Thoracic aorta (tissue), 2 donors: Measurements from ENCODE around the gene SERPIND1. TPM values are rescaled to one million over a fixed set of nuclear protein-coding genes. Genes with fewer than 3 reads are reported as not detected.

Experiments
- ATAC-seq: fragments of 150-250 bp; one replicate; pipeline ENCODE4 v1.8.0; 2017; ENCODE audit warnings: low read depth; ENCODE audit not compliant: insufficient number of reproducible peaks, low FRiP score
- DNase-seq: peaks from one replicate; pipeline ENCODE4 v3.0.0-alpha.2; 2020; ENCODE audit warnings: low spot score
- H3K27ac ChIP-seq, 2 donors: fragments of 200-600 bp; sonication (generic); 1 replicate in 1 of 2; 2 replicates in 1 of 2; pipeline ENCODE4 v1.5.1; 2016; ENCODE audit warnings: mild to moderate bottlenecking in 2 of 2, moderate library complexity in 2 of 2
- H3K27me3 ChIP-seq: fragments of 200-600 bp; sonication (generic); replicated peaks from 2 replicates; pipeline ENCODE4 v1.6.0; 2016; ENCODE audit warnings: mild to moderate bottlenecking; ENCODE audit not compliant: insufficient read depth
- H3K36me3 ChIP-seq: fragments of 200-600 bp; sonication (generic); one replicate; pipeline ENCODE4 v1.5.1; 2016
- H3K4me1 ChIP-seq, 2 donors: fragments of 200-600 bp; sonication (generic); 1 replicate in 1 of 2; 2 replicates in 1 of 2; pipeline versions ENCODE4 v1.5.1 to v1.6.0; 2016; ENCODE audit warnings: low read depth in 2 of 2, mild to moderate bottlenecking in 1 of 2; ENCODE audit not compliant: control insufficient read depth in 1 of 2
- H3K4me3 ChIP-seq: fragments of 200-600 bp; sonication (generic); 2 replicates; pipeline ENCODE4 v1.5.1; 2016; ENCODE audit warnings: mild to moderate bottlenecking
- H3K9me3 ChIP-seq: fragments of 200-600 bp; sonication (generic); 2 replicates; pipeline ENCODE4 v1.5.1; 2016
- CTCF ChIP-seq: fragments of 200-600 bp; sonication (generic); IDR thresholded peaks from one replicate; pipeline ENCODE4 v1.5.1; 2019; ENCODE audit warnings: antibody characterized with exemption
- total RNA-seq, 2 donors: library from RNA; depleted of rRNA; stranded (reverse); fragments of >200 nt; gene quantifications; one replicate each; pipeline versions ENCODE4 v1.1.0 to v1.2.3, GENCODE V29; 2016

The SERPIND1 gene
- total RNA-seq, 2 donors from 2014 or later = not detected

DNA sequence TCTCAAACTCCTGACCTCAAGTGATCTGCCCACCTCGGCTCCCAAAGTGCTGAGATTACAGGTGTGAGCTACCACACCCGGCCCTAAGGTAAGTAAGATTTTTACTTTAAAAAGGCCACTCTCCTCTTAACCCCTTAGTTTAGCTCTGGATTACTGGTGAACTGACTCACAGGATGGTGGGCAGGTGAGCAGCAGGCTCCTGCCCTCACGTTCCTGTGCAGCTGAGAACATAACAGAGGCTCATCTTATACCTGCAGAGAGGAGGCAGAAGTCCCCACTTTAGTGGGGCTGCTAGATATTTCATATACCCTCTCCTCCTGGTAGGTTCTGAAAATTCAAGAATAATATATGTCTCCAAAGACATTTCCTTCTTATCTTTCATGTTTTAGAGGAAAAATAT lies 17.1 kb upstream of the SERPIND1 start:
- Histone ChIP-seq H3K9me3 (no peaks in the 10 kb centered on the region), H3K27me3 (no peaks in the 10 kb centered on the region), H3K36me3 (peaks cover 33% of the 10 kb centered on the region), H3K4me3 (no peak overlapping the region), H3K27ac (no peak overlapping the region), H3K4me1 (no peaks in the 10 kb centered on the region)
- TF ChIP-seq CTCF = no peak
- DNase-seq (no peak), ATAC-seq (no peak)

DNA sequence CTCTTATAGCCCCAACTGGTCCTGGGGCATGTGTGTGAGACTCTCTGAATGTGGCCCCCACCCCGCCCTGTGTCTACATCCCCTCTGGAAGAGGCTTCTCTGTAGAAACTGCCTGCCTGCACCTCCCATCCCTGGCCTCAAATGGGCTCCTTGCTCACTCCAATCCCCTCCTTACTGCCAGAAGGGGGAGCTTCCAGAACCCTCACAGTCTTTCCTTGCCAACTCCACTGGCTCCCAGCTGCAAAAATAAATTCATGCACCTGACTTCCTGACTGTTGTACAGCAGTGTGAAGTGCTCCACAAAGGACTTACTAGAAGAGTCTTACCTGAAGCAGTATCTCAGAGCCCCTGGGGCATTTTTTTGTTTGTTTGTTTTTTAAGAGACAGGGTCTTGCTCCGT lies 15.2 kb upstream of the SERPIND1 start:
- H3K27ac ChIP-seq = no peak overlapping the region
- H3K9me3 ChIP-seq = no peaks in the 10 kb centered on the region
- no peaks in the 10 kb centered on the region for H3K4me1 ChIP-seq
- peaks cover 36% of the 10 kb centered on the region for H3K36me3 ChIP-seq
- DNase-seq (no peak), ATAC-seq (no peak)
- no peaks in the 10 kb centered on the region for H3K27me3 ChIP-seq
- TF ChIP-seq CTCF = no peak
- H3K4me3 ChIP-seq = no peak overlapping the region

- no peaks in the 10 kb centered on the region for H3K4me1 ChIP-seq
- no peak overlapping the region for H3K4me3 ChIP-seq
- peaks cover 42% of the 10 kb centered on the region for H3K36me3 ChIP-seq
- TF ChIP-seq CTCF = no peak
- no peaks in the 10 kb centered on the region for H3K27me3 ChIP-seq
- H3K9me3 ChIP-seq = no peaks in the 10 kb centered on the region
- H3K27ac ChIP-seq = no peak overlapping the region
- DNase-seq (no peak), ATAC-seq (no peak)
These were observed 13.8 kb upstream of the SERPIND1 start for GRCh38 chr22:20760084-20760483.

- no peaks in the 10 kb centered on the region for H3K4me1 ChIP-seq
- H3K27ac ChIP-seq = no peak overlapping the region
- ATAC-seq (no peak), DNase-seq (no peak)
- TF ChIP-seq CTCF = no peak
- H3K9me3 ChIP-seq = no peaks in the 10 kb centered on the region
- H3K4me3 ChIP-seq = no peak overlapping the region
- peaks cover 46% of the 10 kb centered on the region for H3K36me3 ChIP-seq
- no peaks in the 10 kb centered on the region for H3K27me3 ChIP-seq
These were observed 12.4 kb upstream of the SERPIND1 start for GRCh38 chr22:20761536-20761935.

GRCh38 chr22:20762233-20762796 lies 11.6 kb upstream of the SERPIND1 start:
- H3K27me3 ChIP-seq = no peaks in the 10 kb centered on the region
- H3K27ac ChIP-seq = no peak overlapping the region
- no peak for DNase-seq
- H3K4me3 ChIP-seq = no peak overlapping the region
- no peaks in the 10 kb centered on the region for H3K4me1 ChIP-seq
- ATAC-seq = no peak
- no peaks in the 10 kb centered on the region for H3K9me3 ChIP-seq
- TF ChIP-seq CTCF = no peak
- peaks cover 46% of the 10 kb centered on the region for H3K36me3 ChIP-seq
